Neural cell (in vitro differentiated cells): Measurements from ENCODE around the gene FRZB.

Source experiments
- EP300 ChIP-seq: fragments of 450-650 bp; conservative IDR thresholded peaks from 2 replicates; pipeline ENCODE4 v1.6.1; 2014; ENCODE audit warnings: antibody characterized with exemption, mild to moderate bottlenecking, moderate library complexity; ENCODE audit not compliant: poor library complexity, severe bottlenecking
- POLR2AphosphoS5 ChIP-seq: IDR thresholded peaks from 2 replicates; pipeline ENCODE4 v1.6.1; 2012
- RAD21 ChIP-seq: fragments of 450-650 bp; conservative IDR thresholded peaks from 2 replicates; pipeline ENCODE4 v1.6.1; 2014; ENCODE audit warnings: antibody characterized with exemption, mild to moderate bottlenecking, moderate library complexity
- SMC3 ChIP-seq: fragments of 450-650 bp; conservative IDR thresholded peaks from 2 replicates; pipeline ENCODE4 v1.6.1; 2014; ENCODE audit warnings: antibody characterized with exemption, mild to moderate bottlenecking, moderate library complexity; ENCODE audit not compliant: poor library complexity
- TAF1 ChIP-seq: IDR thresholded peaks from 2 replicates; pipeline ENCODE4 v1.6.1; 2012; ENCODE audit warnings: low read depth
- TF ChIP-seq, protein P1 (sequence below): fragments of 450-650 bp; IDR thresholded peaks from 2 replicates; pipeline ENCODE4 v1.5.1; 2014; ENCODE audit warnings: antibody characterized with exemption, mild to moderate bottlenecking, moderate library complexity; ENCODE audit not compliant: poor library complexity, severe bottlenecking

DNA sequence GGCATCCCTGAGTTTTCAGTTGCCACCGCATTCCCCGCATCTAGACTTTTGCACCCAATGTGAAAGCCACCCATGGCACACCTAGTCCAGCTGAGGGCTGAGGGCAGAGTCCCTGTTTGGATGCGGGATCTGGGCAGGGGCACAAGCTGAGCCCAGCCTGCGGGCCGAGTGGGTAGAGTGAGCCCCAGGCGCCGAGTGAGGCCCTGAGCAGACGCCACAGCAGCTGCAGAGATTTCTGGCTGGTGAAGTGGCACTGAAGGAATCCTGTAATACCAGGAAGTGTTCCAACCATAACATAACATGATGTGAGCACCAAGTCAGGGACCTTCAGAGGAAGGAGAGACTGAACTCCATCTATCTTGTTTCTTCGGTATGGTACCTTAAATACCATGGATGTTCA lies 27.7 kb upstream of the FRZB start:
- TF ChIP-seq POLR2AphosphoS5: no peak
- TF ChIP-seq, protein P1, sequence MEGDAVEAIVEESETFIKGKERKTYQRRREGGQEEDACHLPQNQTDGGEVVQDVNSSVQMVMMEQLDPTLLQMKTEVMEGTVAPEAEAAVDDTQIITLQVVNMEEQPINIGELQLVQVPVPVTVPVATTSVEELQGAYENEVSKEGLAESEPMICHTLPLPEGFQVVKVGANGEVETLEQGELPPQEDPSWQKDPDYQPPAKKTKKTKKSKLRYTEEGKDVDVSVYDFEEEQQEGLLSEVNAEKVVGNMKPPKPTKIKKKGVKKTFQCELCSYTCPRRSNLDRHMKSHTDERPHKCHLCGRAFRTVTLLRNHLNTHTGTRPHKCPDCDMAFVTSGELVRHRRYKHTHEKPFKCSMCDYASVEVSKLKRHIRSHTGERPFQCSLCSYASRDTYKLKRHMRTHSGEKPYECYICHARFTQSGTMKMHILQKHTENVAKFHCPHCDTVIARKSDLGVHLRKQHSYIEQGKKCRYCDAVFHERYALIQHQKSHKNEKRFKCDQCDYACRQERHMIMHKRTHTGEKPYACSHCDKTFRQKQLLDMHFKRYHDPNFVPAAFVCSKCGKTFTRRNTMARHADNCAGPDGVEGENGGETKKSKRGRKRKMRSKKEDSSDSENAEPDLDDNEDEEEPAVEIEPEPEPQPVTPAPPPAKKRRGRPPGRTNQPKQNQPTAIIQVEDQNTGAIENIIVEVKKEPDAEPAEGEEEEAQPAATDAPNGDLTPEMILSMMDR: no peak
- no peak for TF ChIP-seq SMC3
- no peak for TF ChIP-seq EP300
- no peak for TF ChIP-seq RAD21
- no peak for TF ChIP-seq TAF1
